GM12874 (cell line): ENCODE results near the gene TRAF3IP1.

Source experiments
- CTCF ChIP-seq: IDR thresholded peaks from 2 replicates; pipeline ENCODE4 v1.5.1; 2011; ENCODE audit warnings: low read depth, mild to moderate bottlenecking, control low read depth, low read length, moderate library complexity; ENCODE audit not compliant: insufficient read depth

Gene TRAF3IP1

GRCh38 chr2:238441262-238442114 is 121.2 kb downstream of the TRAF3IP1 start:
- no peak for TF ChIP-seq CTCF

GRCh38 chr2:238444242-238444641 is 123.9 kb downstream of the TRAF3IP1 start:
- no peak for TF ChIP-seq CTCF

- no peak for TF ChIP-seq CTCF
Observed at GRCh38 chr2:238445409-238446190, 125.3 kb downstream of the TRAF3IP1 start.

- TF ChIP-seq CTCF, result no peak
Observed at GRCh38 chr2:238446371-238446770, 126.1 kb downstream of the TRAF3IP1 start.

- TF ChIP-seq CTCF, result no peak
Observed at GRCh38 chr2:238448031-238448955, 128.0 kb downstream of the TRAF3IP1 start.

- no peak for TF ChIP-seq CTCF
Observed at GRCh38 chr2:238449241-238449640, 128.9 kb downstream of the TRAF3IP1 start.

GRCh38 chr2:238449909-238450417 is 129.6 kb downstream of the TRAF3IP1 start:
- no peak for TF ChIP-seq CTCF
